Hepatocyte (in vitro differentiated cells): Measurements from ENCODE around the gene KCNQ2.

Source experiments
- CTCF ChIP-seq: fragments of 200-600 bp; sonication (generic); IDR thresholded peaks from 2 replicates; pipeline ENCODE4 v1.5.1; 2016; ENCODE audit warnings: antibody characterized with exemption, mild to moderate bottlenecking; ENCODE audit not compliant: poor library complexity
- EZH2phosphoT487 ChIP-seq: fragments of 200-600 bp; sonication (generic); IDR thresholded peaks from one replicate; pipeline ENCODE4 v1.6.1; 2018; ENCODE audit warnings: antibody characterized with exemption, mild to moderate bottlenecking, low read depth, moderate library complexity; ENCODE audit not compliant: unreplicated experiment, severe bottlenecking

GRCh38 chr20:63433756-63434531 lies 38.5 kb downstream of the KCNQ2 start:
- TF ChIP-seq CTCF (no peak), EZH2phosphoT487 (no peak)
